PC-3 (cell line): Measurements from ENCODE around the gene KLK15. TPM values are rescaled to one million over a fixed set of nuclear protein-coding genes. Genes with fewer than 3 reads are reported as not detected.

Experiments used
- ATAC-seq: fragments of 200-7000 bp; cut with Tn5 transposase; 2 replicates; pipeline ENCODE4 v1.9.1; 2020; ENCODE audit warnings: mild to moderate bottlenecking, moderate library complexity
- Bru-seq: library from RNA; stranded (reverse); fragments of 400-500 nt; gene quantifications from one replicate; lab custom pipeline; 2021; lab: Mats Ljungman, UMichigan
- BruChase-seq, 2 experiments: library from RNA; stranded (reverse); fragments of 400-500 nt; gene quantifications; one replicate each; lab custom pipeline; 2021; lab: Mats Ljungman, UMichigan
- BruUV-seq: library from RNA; stranded (reverse); fragments of 400-500 nt; replicated peaks from 2 replicates; lab custom pipeline; 2021; lab: Mats Ljungman, UMichigan
- CTCF ChIA-PET: fragments of 300-600 bp; sonication (Branson Sonifier 250); formaldehyde crosslinking; loops from one replicate; lab custom pipeline; 2022; ENCODE audit warnings: antibody characterized with exemption; lab: Charles Lee
- POLR2A ChIA-PET: fragments of 300-600 bp; sonication (Branson Sonifier 250); formaldehyde crosslinking; loops from one replicate; lab custom pipeline; 2022; ENCODE audit warnings: antibody characterized with exemption; ENCODE audit not compliant: unreplicated experiment; lab: Charles Lee
- DNase-seq: peaks from one replicate; pipeline ENCODE4 v3.0.0-alpha.2; 2015
- H2AFZ ChIP-seq: fragments of 300-600 bp; sonication (generic); 2 replicates; pipeline ENCODE4 v1.6.0; 2016; ENCODE audit warnings: antibody characterized with exemption, low read length
- H3F3A ChIP-seq: fragments of 300-600 bp; sonication (generic); one replicate; pipeline ENCODE4 v1.6.0; 2017; ENCODE audit warnings: antibody characterized with exemption, low read length, control low read depth, mild to moderate bottlenecking; ENCODE audit not compliant: unreplicated experiment
- H3K27ac ChIP-seq: fragments of 300-600 bp; sonication (generic); 2 replicates; pipeline ENCODE4 v1.5.1; 2016; ENCODE audit warnings: mild to moderate bottlenecking, low read length
- H3K27me3 ChIP-seq: fragments of 300-600 bp; sonication (generic); 2 replicates; pipeline ENCODE4 v1.6.1; 2016; ENCODE audit warnings: low read length, mixed read lengths
- H3K36me3 ChIP-seq: fragments of 300-600 bp; sonication (generic); 2 replicates; pipeline ENCODE4 v1.6.1; 2016; ENCODE audit warnings: low read depth, mixed run types, low read length, mixed read lengths
- H3K4me1 ChIP-seq: fragments of 300-600 bp; sonication (generic); 2 replicates; pipeline ENCODE4 v1.5.1; 2016; ENCODE audit warnings: low read length; ENCODE audit not compliant: insufficient read depth
- H3K4me2 ChIP-seq: fragments of 300-600 bp; sonication (generic); 2 replicates; pipeline ENCODE4 v1.6.0; 2016; ENCODE audit warnings: low read length
- H3K4me3 ChIP-seq: fragments of 300-600 bp; sonication (generic); 2 replicates; pipeline ENCODE4 v1.5.1; 2016; ENCODE audit warnings: mild to moderate bottlenecking, low read length, mixed read lengths
- H3K79me2 ChIP-seq: fragments of 300-600 bp; sonication (generic); 2 replicates; pipeline ENCODE4 v1.6.1; 2017; ENCODE audit warnings: low read length, mixed read lengths
- H3K9ac ChIP-seq: fragments of 300-600 bp; sonication (generic); 2 replicates; pipeline ENCODE4 v1.6.0; 2016; ENCODE audit warnings: mild to moderate bottlenecking, low read length
- H3K9me2 ChIP-seq: fragments of 300-600 bp; sonication (generic); replicated peaks from 2 replicates; pipeline ENCODE4 v1.6.1; 2016; ENCODE audit warnings: mixed run types, low read length, mixed read lengths
- H3K9me3 ChIP-seq: fragments of 300-600 bp; sonication (generic); 2 replicates; pipeline ENCODE4 v1.6.1; 2016; ENCODE audit warnings: low read length, mixed read lengths
- H4K20me1 ChIP-seq: fragments of 300-600 bp; sonication (generic); 2 replicates; pipeline ENCODE4 v1.6.1; 2016; ENCODE audit warnings: low read length, mixed read lengths
- CTCF ChIP-seq: fragments of 300-600 bp; sonication (generic); conservative IDR thresholded peaks from 2 replicates; pipeline ENCODE4 v1.5.1; 2017; ENCODE audit warnings: antibody characterized with exemption, low read depth, mild to moderate bottlenecking, low read length
- EZH2 ChIP-seq: fragments of 300-600 bp; sonication (generic); IDR thresholded peaks from one replicate; pipeline ENCODE4 v1.6.1; 2017; ENCODE audit warnings: antibody characterized with exemption, mild to moderate bottlenecking, low read length; ENCODE audit not compliant: unreplicated experiment
- EZH2phosphoT487 ChIP-seq: fragments of 300-600 bp; sonication (generic); IDR thresholded peaks from 2 replicates; pipeline ENCODE4 v1.6.1; 2018; ENCODE audit warnings: mild to moderate bottlenecking, antibody characterized with exemption, low read length, borderline replicate concordance
- intact Hi-C: fragments of 100-400 bp; cut with micrococcal nuclease; formaldehyde crosslinking; loops from 2 replicates; pipeline ENCODE4 v1.9.0; 2023
- long read RNA-seq: library from polyadenylated mRNA; unstranded; transcript quantifications from one replicate; pipeline ENCODE4 v2.0.0, GENCODE V29; 2021; ENCODE audit not compliant: unreplicated experiment
- total RNA-seq: library from RNA; depleted of rRNA; stranded (reverse); fragments of >200 nt; gene quantifications from 2 replicates; pipeline ENCODE4 v1.2.3, GENCODE V29; 2014; rRNA removed

The KLK15 gene
- total RNA-seq (1.3 TPM in 1 of 2 replicates, not detected in the other), Bru-seq, nascent RNA (not detected), BruChase-seq, experiment 1, labeled RNA remaining after a 6-hour chase (percentile 6 among the genes with signal in this experiment), BruChase-seq, experiment 2, labeled RNA remaining after a 2-hour chase (not detected)
- long read RNA-seq = 0 reads

GRCh38 chr19:50833117-50833801 is at the start of gene KLK15:
TSS of gene KLK15 (minus strand) at chr19:50833574. CDS start at chr19:50831492, 2,082 bp downstream.
- Histone ChIP-seq H4K20me1 (no peaks in the 10 kb centered on the region), H3K9ac (no peak within 1 kb of the TSS), H3K36me3 (no peaks in the 10 kb centered on the region), H3K9me2 (no peaks in the 10 kb centered on the region), H3K27me3 (peaks cover 29% of the 10 kb centered on the region), H3K79me2 (no peaks in the 10 kb centered on the region), H3K4me3 (no peak within 1 kb of the TSS), H2AFZ (no peak within 1 kb of the TSS), H3K4me2 (no peak within 1 kb of the TSS), H3K27ac (no peak within 1 kb of the TSS), H3K4me1 (peaks cover 3% of the 10 kb centered on the region; the same call in 1 of the 2 replicates), H3K9me3 (no peaks in the 10 kb centered on the region), H3F3A (no peaks in the 10 kb centered on the region)
- no peak for ATAC-seq
- POLR2A ChIA-PET = no interaction called here
- no peak for DNase-seq
- no peak for TF ChIP-seq CTCF
- CTCF ChIA-PET = no interaction called here
- intact Hi-C loops = no loop called here
- BruUV-seq = no TSS peak

- H3F3A ChIP-seq = no peaks in the 10 kb centered on the region
- no peak overlapping the region for H3K9ac ChIP-seq
- H3K27ac ChIP-seq = no peak overlapping the region
- peaks cover 77% of the 10 kb centered on the region for H3K27me3 ChIP-seq
- TF ChIP-seq EZH2 (no peak), CTCF (peak; percentile 57), EZH2phosphoT487 (no peak)
- ChIA-PET CTCF (interaction anchor here (0.6 kb wide), 1 partner anchor 39 kb away, joined by 3 read pairs; no protein-coding TSS in a partner anchor), POLR2A (no interaction called here)
- no peak overlapping the region for H2AFZ ChIP-seq
- H3K4me3 ChIP-seq = no peak overlapping the region
- no peaks in the 10 kb centered on the region for H3K9me2 ChIP-seq
- H3K4me1 ChIP-seq = 0 out of 2 replicates have a peak, but pooled peaks cover 4% of the 10 kb centered on the region
- no peak overlapping the region for H3K4me2 ChIP-seq
- H3K36me3 ChIP-seq = no peaks in the 10 kb centered on the region
- intact Hi-C loops = no loop called here
- no peaks in the 10 kb centered on the region for H4K20me1 ChIP-seq
- H3K9me3 ChIP-seq = no peaks in the 10 kb centered on the region
- BruUV-seq = no TSS peak
- H3K79me2 ChIP-seq = no peaks in the 10 kb centered on the region
- ATAC-seq = peak; percentile 37; the same call in 1 of the 2 replicates
- DNase-seq = no peak
These were observed 48.8 kb upstream of the KLK15 start for GRCh38 chr19:50882188-50882587.

- ChIA-PET CTCF (no interaction called here), POLR2A (no interaction called here)
- Histone ChIP-seq H3K9ac (no peak overlapping the region), H3F3A (no peaks in the 10 kb centered on the region), H3K9me3 (no peaks in the 10 kb centered on the region), H3K27ac (no peak overlapping the region), H4K20me1 (no peaks in the 10 kb centered on the region), H2AFZ (no peak overlapping the region), H3K4me3 (no peak overlapping the region), H3K9me2 (no peaks in the 10 kb centered on the region), H3K27me3 (peaks cover 96% of the 10 kb centered on the region), H3K36me3 (no peaks in the 10 kb centered on the region), H3K4me1 (0 out of 2 replicates have a peak, but pooled peaks cover under 1% of the 10 kb centered on the region), H3K79me2 (no peaks in the 10 kb centered on the region), H3K4me2 (no peak overlapping the region)
- no TSS peak for BruUV-seq
- TF ChIP-seq EZH2 (no peak), CTCF (no peak), EZH2phosphoT487 (no peak)
- no peak for ATAC-seq
- intact Hi-C loops = no loop called here
- DNase-seq = no peak
These were observed 46.9 kb upstream of the KLK15 start for GRCh38 chr19:50880241-50880640.
